Measurements from ENCODE around the gene RAB8B.
"Not testable (repeated sequence)": the region's sequence is repeated elsewhere in the genome, so short reads cannot be mapped to it uniquely, and the experiment has no call there.

RAB8B gene

GRCh38 chr15:63233667-63234423 lies 44.4 kb downstream of the RAB8B start:
- no peak for DNase-seq (ENCODE audit: low read depth)
- TF ChIP-seq, protein P1, sequence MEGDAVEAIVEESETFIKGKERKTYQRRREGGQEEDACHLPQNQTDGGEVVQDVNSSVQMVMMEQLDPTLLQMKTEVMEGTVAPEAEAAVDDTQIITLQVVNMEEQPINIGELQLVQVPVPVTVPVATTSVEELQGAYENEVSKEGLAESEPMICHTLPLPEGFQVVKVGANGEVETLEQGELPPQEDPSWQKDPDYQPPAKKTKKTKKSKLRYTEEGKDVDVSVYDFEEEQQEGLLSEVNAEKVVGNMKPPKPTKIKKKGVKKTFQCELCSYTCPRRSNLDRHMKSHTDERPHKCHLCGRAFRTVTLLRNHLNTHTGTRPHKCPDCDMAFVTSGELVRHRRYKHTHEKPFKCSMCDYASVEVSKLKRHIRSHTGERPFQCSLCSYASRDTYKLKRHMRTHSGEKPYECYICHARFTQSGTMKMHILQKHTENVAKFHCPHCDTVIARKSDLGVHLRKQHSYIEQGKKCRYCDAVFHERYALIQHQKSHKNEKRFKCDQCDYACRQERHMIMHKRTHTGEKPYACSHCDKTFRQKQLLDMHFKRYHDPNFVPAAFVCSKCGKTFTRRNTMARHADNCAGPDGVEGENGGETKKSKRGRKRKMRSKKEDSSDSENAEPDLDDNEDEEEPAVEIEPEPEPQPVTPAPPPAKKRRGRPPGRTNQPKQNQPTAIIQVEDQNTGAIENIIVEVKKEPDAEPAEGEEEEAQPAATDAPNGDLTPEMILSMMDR (IDR thresholded peaks at IDR 0.05; ENCODE audit: control insufficient read depth, extremely low read depth, insufficient read depth): no peak
- H3K4me3 ChIP-seq (ENCODE audit: low read depth, low read length): no peak overlapping the region

DNA sequence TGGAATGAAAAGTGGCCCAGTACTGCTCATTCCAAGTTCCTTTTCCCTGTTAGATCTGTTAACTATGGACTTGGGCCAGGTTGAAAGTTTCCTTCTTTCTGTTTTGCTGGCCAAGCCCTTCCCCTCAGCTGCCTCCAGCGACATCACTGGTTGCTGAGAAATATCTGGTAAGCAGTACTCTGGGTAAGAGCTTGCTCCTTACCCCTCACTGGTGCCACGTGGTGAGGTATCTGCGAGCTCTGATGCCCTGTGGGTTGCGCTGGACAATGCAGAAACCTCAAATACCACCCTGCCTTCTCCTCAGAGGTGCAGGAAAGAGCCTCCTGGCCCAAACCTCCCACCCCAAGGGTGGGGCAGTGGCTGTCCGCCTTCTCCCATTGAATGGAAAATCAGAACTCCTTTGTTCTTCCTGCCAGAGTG lies 45.1 kb downstream of the RAB8B start:
- H3K4me3 ChIP-seq (ENCODE audit: low read depth, low read length): no peak overlapping the region
- peak; percentile 28 for DNase-seq (ENCODE audit: low read depth)
- TF ChIP-seq, protein P1 (IDR thresholded peaks at IDR 0.05; ENCODE audit: control insufficient read depth, extremely low read depth, insufficient read depth): no peak

GRCh38 chr15:63236272-63236671 lies 46.9 kb downstream of the RAB8B start:
- TF ChIP-seq, protein P1 (IDR thresholded peaks at IDR 0.05; ENCODE audit: control insufficient read depth, extremely low read depth, insufficient read depth): no peak

GRCh38 chr15:63237086-63237485 lies 47.7 kb downstream of the RAB8B start:
- H3K4me3 ChIP-seq (ENCODE audit: low read depth, low read length); DNase-seq (ENCODE audit: low read depth): not testable (repeated sequence)

More at GRCh38 chr15:63236272-63236671, 46.9 kb downstream of the RAB8B start:
- no peak for DNase-seq (ENCODE audit: low read depth)
- no peak overlapping the region for H3K4me3 ChIP-seq (ENCODE audit: low read depth, low read length)

DNA sequence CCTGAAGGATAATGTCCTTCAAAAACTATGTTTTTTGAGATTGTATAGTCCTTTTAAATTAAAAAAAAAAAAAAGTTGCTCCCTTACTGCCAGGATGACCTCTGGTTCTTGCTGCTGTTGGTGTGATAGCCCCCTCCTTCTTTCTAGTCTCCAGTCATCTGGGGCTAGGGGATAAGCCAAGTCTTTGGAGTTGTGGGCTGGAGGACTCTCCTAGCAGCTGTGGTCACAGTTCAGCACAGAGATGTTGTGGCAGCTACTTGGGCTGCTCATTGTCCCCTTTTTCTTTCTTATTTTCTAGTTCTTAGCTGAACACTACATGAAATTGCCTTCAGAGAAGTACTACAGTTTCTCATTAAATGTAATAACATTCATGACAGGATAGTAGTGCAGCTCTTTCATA lies 48.8 kb downstream of the RAB8B start:
- TF ChIP-seq, protein P1 (IDR thresholded peaks at IDR 0.05; ENCODE audit: control insufficient read depth, extremely low read depth, insufficient read depth): no peak
- DNase-seq (ENCODE audit: low read depth): no peak
- H3K4me3 ChIP-seq (ENCODE audit: low read depth, low read length): no peak overlapping the region

DNA sequence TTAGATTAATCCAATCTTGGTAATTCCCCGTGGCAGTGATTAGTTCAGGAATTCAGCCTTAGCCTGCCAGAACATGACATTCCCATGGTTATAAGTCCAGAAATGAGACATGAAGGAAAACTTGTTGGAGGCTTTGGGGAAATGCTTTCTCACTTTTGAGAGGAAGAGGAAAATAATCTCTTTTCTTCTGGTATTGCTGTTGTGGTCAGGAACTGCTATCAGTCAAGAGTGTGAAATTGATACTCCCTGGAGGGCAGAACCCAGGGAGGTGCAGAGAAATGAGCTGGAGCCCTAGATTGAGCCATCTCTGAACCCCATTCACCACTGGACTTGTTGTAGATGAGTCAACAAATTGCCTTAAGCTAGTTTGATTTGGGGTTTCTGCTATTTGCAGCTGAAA lies 49.4 kb downstream of the RAB8B start:
- H3K4me3 ChIP-seq (ENCODE audit: low read depth, low read length): no peak overlapping the region
- TF ChIP-seq, protein P1 (IDR thresholded peaks at IDR 0.05; ENCODE audit: control insufficient read depth, extremely low read depth, insufficient read depth): no peak
- DNase-seq (ENCODE audit: low read depth): no peak

DNA sequence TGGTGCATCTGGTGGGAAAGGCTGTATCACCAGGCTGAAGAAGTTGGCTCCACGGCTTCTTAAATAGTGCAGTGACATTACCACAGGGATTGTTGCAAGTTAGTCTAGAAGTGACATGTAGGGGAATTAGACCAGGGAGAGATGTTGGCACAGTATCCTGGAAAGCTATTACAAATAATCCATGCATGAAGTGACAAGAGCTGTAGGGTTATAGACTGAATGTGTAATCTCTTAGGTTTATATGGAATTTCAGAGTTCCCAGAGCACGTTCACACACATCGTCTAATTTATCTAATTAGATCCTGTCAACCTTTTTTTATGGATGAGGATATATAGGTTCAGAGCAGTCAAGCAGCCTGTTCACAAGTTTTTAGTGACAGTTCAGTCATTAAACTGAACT lies 50.7 kb downstream of the RAB8B start:
- TF ChIP-seq, protein P1 (IDR thresholded peaks at IDR 0.05; ENCODE audit: control insufficient read depth, extremely low read depth, insufficient read depth): no peak
- DNase-seq (ENCODE audit: low read depth): no peak
- no peak overlapping the region for H3K4me3 ChIP-seq (ENCODE audit: low read depth, low read length)
